Gastroesophageal sphincter (tissue), 4 donors: ENCODE measurements around the gene GPR137. TPM values are rescaled to one million over a fixed set of nuclear protein-coding genes. Genes with fewer than 3 reads are reported as not detected.

Experiments used
- ATAC-seq: fragments of 150-250 bp; one replicate; pipeline ENCODE4 v1.9.1; 2016; ENCODE audit warnings: mild to moderate bottlenecking, moderate library complexity
- H3K27ac ChIP-seq, 4 donors: fragments of 200-600 bp; sonication (generic) in 3 of 4; 1 replicate in 3 of 4; 2 replicates in 1 of 4; pipeline ENCODE4 v1.5.1; 2016 to 2019
- H3K27me3 ChIP-seq: fragments of 200-600 bp; sonication (generic); one replicate; pipeline ENCODE4 v1.5.1; 2019
- H3K36me3 ChIP-seq, 2 donors: fragments of 200-600 bp; sonication (generic); one replicate each; pipeline ENCODE4 v1.5.1; 2019; ENCODE audit warnings: control low read depth in 1 of 2
- H3K4me1 ChIP-seq, 3 donors: fragments of 200-600 bp; sonication (generic); 1 replicate in 2 of 3; 2 replicates in 1 of 3; pipeline ENCODE4 v1.5.1; 2016 to 2019; ENCODE audit warnings: control low read depth in 2 of 3
- H3K4me3 ChIP-seq, 2 donors: fragments of 200-600 bp; sonication (generic); one replicate each; pipeline ENCODE4 v1.5.1; 2019; ENCODE audit warnings: mild to moderate bottlenecking in 1 of 2, moderate library complexity in 1 of 2
- H3K9me3 ChIP-seq, 3 donors: fragments of 200-600 bp; sonication (generic); one replicate each; pipeline ENCODE4 v1.5.1; 2017 to 2019; ENCODE audit warnings: control low read depth in 2 of 3
- EP300 ChIP-seq: sonication (generic); formaldehyde crosslinking; IDR thresholded peaks from one replicate; pipeline ENCODE4 v1.6.1; 2017; ENCODE audit warnings: antibody characterized with exemption, mild to moderate bottlenecking
- POLR2A ChIP-seq, 2 donors: fragments of 450-650 bp; IDR thresholded peaks; one replicate each; pipeline ENCODE4 v1.6.1; 2017; ENCODE audit warnings: antibody characterized with exemption in 2 of 2, mild to moderate bottlenecking in 2 of 2, moderate library complexity in 1 of 2
- POLR2AphosphoS5 ChIP-seq: sonication (generic); formaldehyde crosslinking; IDR thresholded peaks from one replicate; pipeline ENCODE4 v1.6.1; 2017; ENCODE audit warnings: antibody characterized with exemption
- WGBS, 2 donors: methylation state at CpG; one replicate each; pipeline ENCODE4 v1.1.5; 2018; ENCODE audit warnings: low coverage in 1 of 2; 5-methylcytosine and 5-hydroxymethylcytosine counted together
- total RNA-seq, 4 donors: library from RNA; depleted of rRNA; stranded (reverse); fragments of >200 nt; gene quantifications; one replicate each; pipeline ENCODE4 v1.1.0, GENCODE V29; 2016
- TF ChIP-seq, protein P1 (sequence below), 4 experiments: fragments of 200-600 bp in 2 of 4; fragments of 450-650 bp in 2 of 4; sonication (generic) in 1 of 4; IDR thresholded peaks; one replicate each; pipeline ENCODE4 v1.5.1; 2017 to 2019; ENCODE audit warnings: antibody characterized with exemption in 4 of 4, mild to moderate bottlenecking in 2 of 4, moderate library complexity in 2 of 4

The GPR137 gene
- total RNA-seq, 4 donors from 2014 or later: 14.0 to 37.1 (median 27.6) TPM

GRCh38 chr11:64324692-64325469, 39.2 kb downstream of the GPR137 start:
- Histone ChIP-seq H3K4me1 (no peaks in the 10 kb centered on the region), H3K27me3 (peaks cover 3% of the 10 kb centered on the region), H3K9me3 (no peaks in the 10 kb centered on the region), H3K4me3 (no peak overlapping the region), H3K36me3 (peaks cover 0 to 32% of the 10 kb centered on the region in 2 donors), H3K27ac (no peak overlapping the region)
- TF ChIP-seq EP300 (no peak), POLR2A (IDR thresholded peaks at IDR 0.05) (no peak), POLR2AphosphoS5 (no peak)
- TF ChIP-seq, protein P1, sequence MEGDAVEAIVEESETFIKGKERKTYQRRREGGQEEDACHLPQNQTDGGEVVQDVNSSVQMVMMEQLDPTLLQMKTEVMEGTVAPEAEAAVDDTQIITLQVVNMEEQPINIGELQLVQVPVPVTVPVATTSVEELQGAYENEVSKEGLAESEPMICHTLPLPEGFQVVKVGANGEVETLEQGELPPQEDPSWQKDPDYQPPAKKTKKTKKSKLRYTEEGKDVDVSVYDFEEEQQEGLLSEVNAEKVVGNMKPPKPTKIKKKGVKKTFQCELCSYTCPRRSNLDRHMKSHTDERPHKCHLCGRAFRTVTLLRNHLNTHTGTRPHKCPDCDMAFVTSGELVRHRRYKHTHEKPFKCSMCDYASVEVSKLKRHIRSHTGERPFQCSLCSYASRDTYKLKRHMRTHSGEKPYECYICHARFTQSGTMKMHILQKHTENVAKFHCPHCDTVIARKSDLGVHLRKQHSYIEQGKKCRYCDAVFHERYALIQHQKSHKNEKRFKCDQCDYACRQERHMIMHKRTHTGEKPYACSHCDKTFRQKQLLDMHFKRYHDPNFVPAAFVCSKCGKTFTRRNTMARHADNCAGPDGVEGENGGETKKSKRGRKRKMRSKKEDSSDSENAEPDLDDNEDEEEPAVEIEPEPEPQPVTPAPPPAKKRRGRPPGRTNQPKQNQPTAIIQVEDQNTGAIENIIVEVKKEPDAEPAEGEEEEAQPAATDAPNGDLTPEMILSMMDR (IDR thresholded peaks at IDR 0.05): no peak
- no peak for ATAC-seq
- 73 to 80% methylated on average over 5 to 10 of the region's 11 CpGs for WGBS, 2 donors

- Histone ChIP-seq H3K36me3 (peaks cover 0 to 7% of the 10 kb centered on the region in 2 donors), H3K27me3 (peaks cover 3% of the 10 kb centered on the region), H3K27ac (no peak overlapping the region), H3K4me1 (peaks cover 0 to 7% (median 0%) of the 10 kb centered on the region in 3 donors), H3K9me3 (no peaks in the 10 kb centered on the region), H3K4me3 (no peak overlapping the region)
- 60 to 85% methylated on average over 2 of the region's 2 CpGs for WGBS, 2 donors
- no peak for TF ChIP-seq POLR2AphosphoS5
- TF ChIP-seq POLR2A (IDR thresholded peaks at IDR 0.05): no peak
- TF ChIP-seq EP300: no peak
- TF ChIP-seq, protein P1 (IDR thresholded peaks at IDR 0.05): no peak
- ATAC-seq: no peak
These were observed 41.7 kb downstream of the GPR137 start for GRCh38 chr11:64327375-64327774.

GRCh38 chr11:64327993-64328392, 42.3 kb downstream of the GPR137 start:
- ATAC-seq: no peak
- Histone ChIP-seq H3K36me3 (peaks cover 0 to 1% of the 10 kb centered on the region in 2 donors), H3K4me1 (peaks cover 0 to 7% (median 0%) of the 10 kb centered on the region in 3 donors), H3K27ac (no peak overlapping the region), H3K4me3 (no peak overlapping the region), H3K9me3 (no peaks in the 10 kb centered on the region), H3K27me3 (peaks cover 3% of the 10 kb centered on the region)
- 74 to 78% methylated on average over 2 of the region's 3 CpGs for WGBS, 2 donors
- no peak for TF ChIP-seq EP300
- no peak for TF ChIP-seq POLR2AphosphoS5
- no peak for TF ChIP-seq POLR2A (IDR thresholded peaks at IDR 0.05)
- TF ChIP-seq, protein P1 (IDR thresholded peaks at IDR 0.05): no peak

- Histone ChIP-seq H3K27ac (no peak overlapping the region), H3K4me3 (no peak overlapping the region), H3K36me3 (no peaks in the 10 kb centered on the region), H3K4me1 (peaks cover 0 to 7% (median 0%) of the 10 kb centered on the region in 3 donors), H3K9me3 (no peaks in the 10 kb centered on the region), H3K27me3 (peaks cover 3% of the 10 kb centered on the region)
- WGBS, 2 donors: 62% methylated on average over 4 of the region's 11 CpGs; no CpG with 5 or more reads in 1 of the 2 donors
- no peak for TF ChIP-seq POLR2A (IDR thresholded peaks at IDR 0.05)
- no peak for TF ChIP-seq EP300
- TF ChIP-seq POLR2AphosphoS5: no peak
- TF ChIP-seq, protein P1 (IDR thresholded peaks at IDR 0.05): no peak
- no peak for ATAC-seq
These were observed 45.2 kb downstream of the GPR137 start for GRCh38 chr11:64330888-64331287.
